Measurements from ENCODE around the gene BST2.

DNA sequence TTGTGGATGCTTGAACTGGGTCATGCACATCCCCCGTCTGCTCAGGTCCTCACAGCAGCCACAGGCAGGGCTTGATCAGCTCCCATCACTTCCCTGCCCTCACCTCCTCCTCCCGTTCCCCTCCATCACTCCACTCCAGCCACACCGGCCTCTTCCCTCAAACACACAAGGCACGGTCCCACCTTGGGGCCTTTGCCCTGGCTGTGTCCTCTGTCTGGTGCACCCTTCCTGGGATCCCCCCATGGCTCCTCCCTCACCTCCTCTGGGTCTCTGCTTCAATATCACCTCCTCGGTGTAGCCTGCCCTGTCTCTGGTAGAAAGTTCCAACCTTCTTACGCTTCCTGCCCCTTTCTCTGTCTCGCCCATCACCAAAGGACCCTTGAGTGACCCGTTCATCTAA is 52.0 kb downstream of the BST2 start:
- TF ChIP-seq, protein P1, sequence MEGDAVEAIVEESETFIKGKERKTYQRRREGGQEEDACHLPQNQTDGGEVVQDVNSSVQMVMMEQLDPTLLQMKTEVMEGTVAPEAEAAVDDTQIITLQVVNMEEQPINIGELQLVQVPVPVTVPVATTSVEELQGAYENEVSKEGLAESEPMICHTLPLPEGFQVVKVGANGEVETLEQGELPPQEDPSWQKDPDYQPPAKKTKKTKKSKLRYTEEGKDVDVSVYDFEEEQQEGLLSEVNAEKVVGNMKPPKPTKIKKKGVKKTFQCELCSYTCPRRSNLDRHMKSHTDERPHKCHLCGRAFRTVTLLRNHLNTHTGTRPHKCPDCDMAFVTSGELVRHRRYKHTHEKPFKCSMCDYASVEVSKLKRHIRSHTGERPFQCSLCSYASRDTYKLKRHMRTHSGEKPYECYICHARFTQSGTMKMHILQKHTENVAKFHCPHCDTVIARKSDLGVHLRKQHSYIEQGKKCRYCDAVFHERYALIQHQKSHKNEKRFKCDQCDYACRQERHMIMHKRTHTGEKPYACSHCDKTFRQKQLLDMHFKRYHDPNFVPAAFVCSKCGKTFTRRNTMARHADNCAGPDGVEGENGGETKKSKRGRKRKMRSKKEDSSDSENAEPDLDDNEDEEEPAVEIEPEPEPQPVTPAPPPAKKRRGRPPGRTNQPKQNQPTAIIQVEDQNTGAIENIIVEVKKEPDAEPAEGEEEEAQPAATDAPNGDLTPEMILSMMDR (IDR thresholded peaks at IDR 0.05; ENCODE audit: borderline replicate concordance, extremely low read depth, low read length, poor library complexity, severe bottlenecking): no peak
- TF ChIP-seq EZH2 (IDR thresholded peaks at IDR 0.05; ENCODE audit: borderline replicate concordance, low read depth, low read length, severe bottlenecking): no peak

Measured in DND-41 (cell line).